AG04450 (cell line): Measurements from ENCODE around the gene SLC39A11. TPM values are rescaled to one million over a fixed set of nuclear protein-coding genes. Genes with fewer than 3 reads are reported as not detected.

ENCODE experiments used
- CTCF ChIA-PET: fragments of 300-600, 350-600 bp; formaldehyde crosslinking; extraction: SDS; loops from one replicate; lab custom pipeline; 2022; ENCODE audit warnings: antibody characterized with exemption, inconsistent platforms; lab: Charles Lee
- POLR2A ChIA-PET: fragments of 350-600 bp; formaldehyde crosslinking; extraction: SDS; loops from one replicate; lab custom pipeline; 2021; ENCODE audit warnings: antibody characterized with exemption, inconsistent platforms; lab: Yijun Ruan, JAX
- DNase-seq: peaks from one replicate; pipeline ENCODE4 v3.0.0-alpha.2; 2011; ENCODE audit warnings: low read depth, low spot score
- H3K27ac ChIP-seq: one replicate; pipeline ENCODE4 v1.5.1; 2012; ENCODE audit warnings: low read depth, low read length, control low read depth
- H3K27me3 ChIP-seq: one replicate; pipeline ENCODE4 v1.6.0; 2012; ENCODE audit warnings: low read length; ENCODE audit not compliant: control insufficient read depth, insufficient read depth
- H3K4me3 ChIP-seq: 2 replicates; pipeline ENCODE4 v1.5.1; 2011; ENCODE audit warnings: mild to moderate bottlenecking, low read depth, low read length, control low read depth
- H3K9me3 ChIP-seq: 2 replicates; pipeline ENCODE4 v1.5.1; 2012; ENCODE audit warnings: low read length; ENCODE audit not compliant: control insufficient read depth, insufficient read depth
- polyA plus RNA-seq: library from polyadenylated mRNA; depleted of rRNA; stranded (reverse); fragments of >200 nt; gene quantifications from 2 replicates; pipeline ENCODE4 v1.2.3, GENCODE V29; 2011
- TF ChIP-seq, protein P1 (sequence below): IDR thresholded peaks from 2 replicates; pipeline ENCODE4 v1.5.1; 2011; ENCODE audit warnings: low read depth, low read length, control low read depth, inconsistent platforms

Gene SLC39A11
- polyA plus RNA-seq, 1 experiment, result 18.0 TPM

DNA sequence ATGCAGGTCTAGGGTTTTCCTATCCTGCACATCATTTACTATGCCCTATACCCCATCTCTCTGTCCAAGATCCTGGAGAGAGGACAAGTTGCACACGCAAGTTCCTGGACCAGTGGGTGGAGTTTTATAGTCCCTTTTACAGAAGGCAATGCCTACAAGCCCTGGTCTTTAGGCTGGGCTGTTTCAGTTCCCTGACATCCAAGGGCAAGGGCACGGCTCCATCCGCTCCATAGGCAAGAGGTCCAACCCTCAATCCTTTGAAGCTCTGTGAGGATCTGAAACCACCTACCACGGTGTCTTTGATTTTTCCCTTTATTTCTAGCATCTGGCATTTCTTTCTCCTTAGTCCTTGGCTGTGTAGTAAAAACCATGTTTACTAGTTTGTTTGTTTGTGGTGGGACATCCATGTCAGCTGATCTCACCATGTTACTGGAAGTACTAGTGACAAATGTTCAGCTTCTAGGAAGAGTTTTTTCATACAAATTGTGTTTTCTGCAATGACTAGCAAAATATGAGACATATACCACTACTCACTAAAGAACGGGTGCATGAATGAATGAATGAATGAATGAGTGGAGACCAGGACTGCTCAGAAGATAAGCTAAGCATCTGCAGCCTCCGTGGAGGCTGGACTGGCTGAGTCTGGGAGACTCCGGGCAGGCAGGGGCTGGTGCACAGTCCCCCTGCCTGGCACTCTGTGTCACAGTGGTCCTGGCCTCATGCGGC is 359.4 kb downstream of the SLC39A11 start:
- H3K4me3 ChIP-seq, result no peak overlapping the region
- ChIA-PET POLR2A (no interaction called here), CTCF (interaction anchor here (1.0 to 4.3 kb wide), 2 partner anchors 8 to 176 kb away, joined by 5 to 18 read pairs; no protein-coding TSS in a partner anchor)
- no peaks in the 10 kb centered on the region; the same call in 1 of the 2 replicates for H3K9me3 ChIP-seq
- H3K27me3 ChIP-seq, result no peaks in the 10 kb centered on the region
- TF ChIP-seq, protein P1, sequence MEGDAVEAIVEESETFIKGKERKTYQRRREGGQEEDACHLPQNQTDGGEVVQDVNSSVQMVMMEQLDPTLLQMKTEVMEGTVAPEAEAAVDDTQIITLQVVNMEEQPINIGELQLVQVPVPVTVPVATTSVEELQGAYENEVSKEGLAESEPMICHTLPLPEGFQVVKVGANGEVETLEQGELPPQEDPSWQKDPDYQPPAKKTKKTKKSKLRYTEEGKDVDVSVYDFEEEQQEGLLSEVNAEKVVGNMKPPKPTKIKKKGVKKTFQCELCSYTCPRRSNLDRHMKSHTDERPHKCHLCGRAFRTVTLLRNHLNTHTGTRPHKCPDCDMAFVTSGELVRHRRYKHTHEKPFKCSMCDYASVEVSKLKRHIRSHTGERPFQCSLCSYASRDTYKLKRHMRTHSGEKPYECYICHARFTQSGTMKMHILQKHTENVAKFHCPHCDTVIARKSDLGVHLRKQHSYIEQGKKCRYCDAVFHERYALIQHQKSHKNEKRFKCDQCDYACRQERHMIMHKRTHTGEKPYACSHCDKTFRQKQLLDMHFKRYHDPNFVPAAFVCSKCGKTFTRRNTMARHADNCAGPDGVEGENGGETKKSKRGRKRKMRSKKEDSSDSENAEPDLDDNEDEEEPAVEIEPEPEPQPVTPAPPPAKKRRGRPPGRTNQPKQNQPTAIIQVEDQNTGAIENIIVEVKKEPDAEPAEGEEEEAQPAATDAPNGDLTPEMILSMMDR, result no peak
- H3K27ac ChIP-seq, result no peak overlapping the region
- DNase-seq, result no peak

DNA sequence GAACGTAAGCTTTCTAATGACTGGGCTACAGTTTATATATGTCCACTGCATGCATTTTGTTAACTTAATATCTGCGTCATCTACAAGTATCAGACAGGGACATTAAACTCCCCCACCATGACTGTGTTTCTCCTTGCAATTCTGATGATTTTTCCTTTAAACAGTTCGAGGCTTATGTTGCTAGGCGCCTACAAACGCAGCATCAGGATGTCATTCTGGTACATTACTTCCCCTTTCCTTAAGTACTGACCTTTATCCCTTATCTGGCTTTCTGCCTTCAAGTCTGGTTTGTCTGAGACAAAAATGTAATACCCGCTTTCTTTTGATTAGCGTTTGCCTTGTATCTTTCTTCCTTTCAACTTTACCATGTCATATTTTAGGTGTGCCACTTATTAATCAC is 362.4 kb downstream of the SLC39A11 start:
- TF ChIP-seq, protein P1, result no peak
- Histone ChIP-seq H3K27me3 (no peaks in the 10 kb centered on the region), H3K27ac (no peak overlapping the region), H3K9me3 (no peaks in the 10 kb centered on the region), H3K4me3 (no peak overlapping the region)
- POLR2A ChIA-PET, result no interaction called here
- DNase-seq, result no peak
- CTCF ChIA-PET, result interaction anchor here (0.9 to 6.9 kb wide), 2 partner anchors 171 to 459 kb away, joined by 4 to 242 read pairs; no protein-coding TSS in a partner anchor

DNA sequence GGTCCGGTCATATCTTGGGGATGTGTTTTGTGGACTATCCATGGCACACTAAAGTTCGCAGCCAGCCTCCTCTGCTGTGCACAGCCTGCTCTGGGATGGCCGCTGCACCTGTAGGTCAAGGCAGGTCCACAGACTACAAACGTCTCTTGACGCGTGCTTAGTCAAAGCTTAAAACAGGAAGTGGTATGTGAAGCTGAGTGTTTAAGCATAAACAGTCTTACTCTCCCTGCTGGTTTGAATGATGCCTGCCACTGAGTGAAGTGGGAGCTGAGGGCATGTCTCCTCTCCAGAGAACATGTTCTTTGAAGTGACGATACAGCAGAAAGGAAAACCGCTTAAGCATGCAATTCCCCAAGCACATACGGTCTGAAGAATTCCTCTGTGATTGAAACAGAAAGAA is 365.6 kb downstream of the SLC39A11 start:
- no peaks in the 10 kb centered on the region for H3K27me3 ChIP-seq
- no peak overlapping the region for H3K4me3 ChIP-seq
- DNase-seq, result no peak
- no peaks in the 10 kb centered on the region for H3K9me3 ChIP-seq
- TF ChIP-seq, protein P1, result no peak
- CTCF ChIA-PET, result interaction anchor here (0.6 to 6.9 kb wide), 42 partner anchors 7 to 643 kb away, joined by 3 to 243 read pairs (median 6); partner anchors contain the start of genes COG1 and SSTR2
- POLR2A ChIA-PET, result interaction anchor here (0.5 to 2.5 kb wide), 5 partner anchors 11 to 464 kb away, joined by 4 to 10 read pairs (median 5); no protein-coding TSS in a partner anchor
- no peak overlapping the region for H3K27ac ChIP-seq

DNA sequence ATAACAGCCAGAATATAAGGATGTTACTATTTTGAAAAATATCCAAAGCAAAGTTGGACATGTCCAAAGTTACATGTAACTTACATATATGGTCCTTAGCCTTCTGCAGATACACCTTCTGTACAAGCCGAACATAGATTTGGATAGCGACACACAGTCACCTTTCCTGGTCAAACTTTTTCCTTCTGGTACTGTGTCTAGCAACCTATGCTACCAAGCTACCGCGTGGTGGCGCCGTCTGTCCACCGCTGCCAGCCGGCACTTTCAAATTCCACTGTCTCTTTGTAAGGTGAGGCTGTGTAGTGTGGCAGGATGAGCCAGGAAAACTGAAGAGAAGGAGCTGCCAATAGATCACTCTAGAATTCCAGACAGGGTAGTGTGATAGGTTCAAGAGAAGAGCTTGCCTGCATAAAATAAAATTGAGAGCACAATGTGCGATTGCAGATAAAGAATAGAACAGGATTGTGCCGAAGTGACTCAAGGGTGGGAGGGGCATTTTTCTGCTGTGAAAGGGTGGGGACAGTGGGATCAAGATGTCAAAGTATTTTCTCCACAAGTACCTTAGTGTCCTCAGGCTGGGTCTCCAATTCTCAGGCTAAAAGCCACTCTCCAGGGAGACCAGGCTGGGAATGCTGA is 366.9 kb downstream of the SLC39A11 start:
- H3K9me3 ChIP-seq, result no peaks in the 10 kb centered on the region
- CTCF ChIA-PET, result interaction anchor here (0.6 to 6.9 kb wide), 90 partner anchors 8 to 1474 kb away, joined by 3 to 243 read pairs (median 5); partner anchors contain the start of genes COG1, SLC39A11 and SSTR2
- no peak overlapping the region for H3K4me3 ChIP-seq
- POLR2A ChIA-PET, result interaction anchor here (0.9 to 1.6 kb wide), 2 partner anchors 133 to 506 kb away, joined by 3 to 4 read pairs; a partner anchor contains a TSS
- no peaks in the 10 kb centered on the region for H3K27me3 ChIP-seq
- TF ChIP-seq, protein P1, result peak; percentile 98
- DNase-seq, result no peak
- no peak overlapping the region for H3K27ac ChIP-seq
